GM12874 (cell line): ENCODE results near the gene BNIP3.

Experiments
- TF ChIP-seq, protein P1 (sequence below): IDR thresholded peaks from 2 replicates; pipeline ENCODE4 v1.5.1; 2011; ENCODE audit warnings: low read depth, mild to moderate bottlenecking, control low read depth, low read length, moderate library complexity; ENCODE audit not compliant: insufficient read depth

The BNIP3 gene

DNA sequence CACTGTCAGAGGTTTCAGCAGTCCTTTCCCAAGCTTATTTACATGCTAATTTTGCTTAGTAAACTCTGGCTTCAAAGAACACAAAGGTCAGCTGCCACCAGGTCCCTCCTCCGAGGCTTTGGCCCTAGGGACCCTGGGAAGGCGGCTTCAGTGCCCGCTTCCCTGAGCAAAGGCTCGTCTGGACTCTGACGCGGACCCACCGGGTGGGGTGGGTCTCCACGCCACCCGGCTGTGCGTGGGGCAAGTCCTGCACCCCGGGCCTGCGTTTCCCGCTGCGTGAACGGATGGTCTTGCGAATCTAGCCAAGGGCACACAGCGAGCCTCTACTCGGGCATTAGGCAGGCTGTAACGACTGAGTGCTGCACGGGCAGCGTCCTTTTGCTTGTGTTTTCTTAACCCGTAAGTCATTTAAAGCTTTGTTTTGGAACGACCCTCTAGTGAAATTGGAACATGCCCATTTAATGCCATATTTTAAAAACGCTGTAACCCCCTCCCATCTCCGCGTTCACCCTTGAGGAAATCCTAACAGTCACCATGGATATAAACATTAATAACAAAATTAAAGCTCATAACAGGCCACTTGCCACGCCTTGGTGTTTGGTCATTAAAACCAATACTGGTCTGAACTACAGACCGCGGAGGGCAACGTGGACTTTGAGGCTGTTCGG lies 828 bp downstream of the BNIP3 start:
- TF ChIP-seq, protein P1, sequence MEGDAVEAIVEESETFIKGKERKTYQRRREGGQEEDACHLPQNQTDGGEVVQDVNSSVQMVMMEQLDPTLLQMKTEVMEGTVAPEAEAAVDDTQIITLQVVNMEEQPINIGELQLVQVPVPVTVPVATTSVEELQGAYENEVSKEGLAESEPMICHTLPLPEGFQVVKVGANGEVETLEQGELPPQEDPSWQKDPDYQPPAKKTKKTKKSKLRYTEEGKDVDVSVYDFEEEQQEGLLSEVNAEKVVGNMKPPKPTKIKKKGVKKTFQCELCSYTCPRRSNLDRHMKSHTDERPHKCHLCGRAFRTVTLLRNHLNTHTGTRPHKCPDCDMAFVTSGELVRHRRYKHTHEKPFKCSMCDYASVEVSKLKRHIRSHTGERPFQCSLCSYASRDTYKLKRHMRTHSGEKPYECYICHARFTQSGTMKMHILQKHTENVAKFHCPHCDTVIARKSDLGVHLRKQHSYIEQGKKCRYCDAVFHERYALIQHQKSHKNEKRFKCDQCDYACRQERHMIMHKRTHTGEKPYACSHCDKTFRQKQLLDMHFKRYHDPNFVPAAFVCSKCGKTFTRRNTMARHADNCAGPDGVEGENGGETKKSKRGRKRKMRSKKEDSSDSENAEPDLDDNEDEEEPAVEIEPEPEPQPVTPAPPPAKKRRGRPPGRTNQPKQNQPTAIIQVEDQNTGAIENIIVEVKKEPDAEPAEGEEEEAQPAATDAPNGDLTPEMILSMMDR, result no peak

DNA sequence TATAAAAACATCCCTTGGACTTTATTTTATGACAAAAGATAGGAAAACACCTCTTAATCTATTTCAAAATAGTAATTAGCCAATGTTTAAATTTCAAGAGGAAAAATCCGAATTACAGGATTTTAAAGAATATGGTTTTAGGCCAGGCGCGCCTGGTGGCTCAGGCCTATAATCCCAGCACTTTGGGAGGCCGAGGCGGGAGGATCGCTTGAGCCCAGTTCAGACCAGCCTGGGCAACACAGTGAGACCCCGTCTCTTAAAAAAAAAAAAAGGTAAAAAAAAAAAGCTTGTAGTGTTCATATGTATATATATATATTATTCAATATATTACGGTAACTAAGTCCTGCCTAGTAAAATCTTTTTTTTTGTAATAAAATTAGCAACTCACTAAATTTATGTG lies 1.4 kb downstream of the BNIP3 start:
- TF ChIP-seq, protein P1, result no peak

DNA sequence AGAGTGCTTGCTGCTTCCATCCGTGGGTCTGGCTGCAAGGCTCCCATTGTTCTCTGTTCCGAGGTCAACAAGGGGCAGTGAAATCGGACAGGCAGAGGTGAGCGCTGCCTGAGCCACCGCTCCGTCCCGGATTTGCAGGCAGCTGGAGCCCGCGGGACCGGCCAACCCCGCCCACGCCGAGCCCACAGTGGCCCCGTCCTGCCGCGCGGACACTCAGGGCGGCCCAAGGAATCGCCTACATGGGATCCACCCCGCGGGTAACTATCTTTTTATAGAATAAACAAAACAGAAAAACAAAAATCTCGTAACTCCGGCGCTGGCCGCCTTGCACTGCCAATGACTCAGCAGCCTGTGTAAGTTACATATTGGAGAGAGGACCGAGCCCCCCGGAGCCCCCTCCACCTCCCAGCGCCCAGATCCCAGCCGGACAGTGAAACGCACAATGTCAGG lies 1.9 kb downstream of the BNIP3 start:
- TF ChIP-seq, protein P1, result no peak

DNA sequence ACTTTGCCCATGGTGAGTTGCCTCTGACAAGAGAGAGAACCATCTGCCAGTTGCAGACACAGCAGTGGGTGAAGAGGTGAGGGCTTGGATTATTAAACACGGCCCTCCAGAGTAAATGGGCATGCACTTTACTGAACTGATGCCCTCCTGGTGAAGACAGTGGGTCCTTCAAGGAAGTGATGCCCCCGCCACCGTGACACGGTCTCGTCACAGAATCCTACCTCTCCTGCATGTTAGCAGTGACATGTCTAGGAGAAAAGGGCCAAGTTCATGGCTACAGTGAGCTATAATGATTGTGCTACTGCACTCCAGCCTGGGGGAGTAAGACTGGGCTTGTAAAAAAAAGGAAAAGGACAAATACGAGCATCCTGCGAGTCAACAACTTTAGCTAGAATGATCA lies 2.4 kb downstream of the BNIP3 start:
- TF ChIP-seq, protein P1, result no peak

DNA sequence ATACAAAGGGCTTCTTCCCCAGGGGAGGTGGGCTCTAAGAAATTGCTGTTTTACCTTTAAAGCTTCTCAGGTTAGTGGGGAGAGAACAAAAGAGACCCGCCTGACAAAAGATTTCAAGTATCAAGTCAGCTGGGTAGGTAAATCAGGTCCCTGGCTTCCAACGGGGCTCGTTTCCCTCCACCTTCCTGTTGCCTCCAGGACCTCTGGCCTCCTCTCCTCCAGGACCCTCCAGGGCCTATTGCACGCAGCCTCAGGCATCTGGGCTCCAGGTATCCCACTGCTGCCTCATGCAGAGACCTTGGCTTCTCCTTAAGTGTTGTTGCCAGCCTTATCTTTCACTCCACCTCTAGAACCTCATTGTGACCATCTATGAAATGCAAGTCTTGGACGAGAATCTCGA lies 2.9 kb downstream of the BNIP3 start:
- TF ChIP-seq, protein P1, result no peak

DNA sequence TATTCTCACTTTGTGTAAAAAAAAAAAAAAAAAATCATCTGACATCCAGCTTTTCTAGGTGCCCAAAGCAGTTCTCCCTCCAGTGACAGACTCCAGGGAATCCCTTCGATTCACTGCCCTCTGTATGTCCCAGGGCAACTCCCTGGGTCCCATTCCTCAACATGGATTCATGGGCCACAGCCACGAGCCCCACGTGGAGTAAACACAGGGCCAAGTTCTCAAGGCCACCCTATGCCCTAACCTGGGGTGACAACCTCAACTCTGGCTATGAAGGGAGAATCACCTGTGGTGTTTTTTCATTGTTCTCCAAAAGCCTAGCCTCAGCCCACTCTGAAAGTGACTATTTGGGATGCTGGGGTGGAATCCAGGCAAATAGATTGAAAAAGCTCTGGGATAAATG lies 3.4 kb downstream of the BNIP3 start:
- TF ChIP-seq, protein P1, result no peak

DNA sequence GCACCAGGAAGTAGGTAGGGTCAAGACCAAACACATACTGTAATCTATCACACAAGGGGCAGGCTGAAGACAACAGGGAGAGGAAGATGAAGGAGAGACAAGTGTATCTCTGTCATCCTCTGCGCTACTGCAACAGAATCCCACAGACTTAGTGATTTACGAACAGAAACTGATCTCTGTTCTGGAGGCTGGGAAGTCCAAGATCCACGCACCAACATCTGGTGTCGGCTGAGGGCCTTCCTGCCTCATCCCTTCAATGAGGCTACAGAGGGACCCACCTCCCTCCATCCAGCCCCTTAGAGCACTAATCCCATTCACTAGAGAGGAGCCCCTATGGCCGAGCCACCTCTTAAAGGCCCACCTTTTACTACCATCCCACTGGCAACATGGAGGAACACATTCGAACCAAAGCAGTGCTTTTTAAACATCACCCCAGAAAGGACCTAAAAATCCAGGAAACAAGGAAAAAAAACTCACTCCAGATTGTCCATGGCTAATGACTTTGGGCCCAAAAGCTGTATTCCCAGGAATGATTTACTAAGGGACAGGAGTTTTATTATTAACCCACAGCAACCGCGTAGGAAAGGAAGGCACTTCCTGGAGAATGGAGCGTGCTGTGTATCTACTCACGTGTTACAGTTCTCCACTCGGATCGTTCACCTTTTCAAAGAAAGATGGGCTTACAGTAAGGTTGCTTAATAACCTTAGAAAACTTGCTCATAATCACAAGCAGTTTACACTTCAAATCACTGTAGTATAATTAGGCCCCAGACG lies 4.2 kb downstream of the BNIP3 start:
- TF ChIP-seq, protein P1, result no peak
